ENCODE results near the gene CNTNAP2.

DNA sequence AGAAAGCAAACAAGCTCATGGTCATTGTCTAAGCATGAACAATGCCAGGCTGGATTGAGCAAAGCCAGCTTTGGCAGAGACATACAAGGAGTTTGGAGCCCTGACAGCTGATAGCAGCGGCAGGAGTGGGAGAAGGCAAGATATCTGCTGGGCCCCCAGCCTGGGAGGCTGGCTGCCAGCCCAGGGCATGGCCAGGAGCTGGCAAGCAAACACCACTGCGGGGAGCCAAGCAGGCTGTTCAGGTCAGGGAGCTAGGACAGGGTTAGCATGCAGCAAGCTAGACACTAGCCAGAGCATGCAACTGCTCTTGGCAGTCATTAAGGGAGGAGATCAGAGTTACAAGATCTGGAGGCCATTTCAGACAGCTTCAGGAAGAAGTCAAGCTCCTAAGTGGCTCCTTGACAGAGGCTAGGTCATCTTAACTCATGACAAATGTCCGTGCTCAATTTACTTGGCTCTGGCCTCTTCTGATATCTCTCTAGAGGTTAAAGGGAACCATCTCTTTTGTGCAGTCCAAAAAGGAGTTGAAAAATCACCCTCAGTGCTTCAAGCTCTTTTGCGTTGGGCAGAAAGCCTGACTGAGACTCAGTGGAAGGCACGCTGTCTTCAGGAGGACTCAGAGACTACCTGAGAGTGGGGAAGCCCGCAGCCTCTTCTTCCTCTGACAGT, 2037.1 kb downstream of the CNTNAP2 start:
- no peak for TF ChIP-seq POLR2A (IDR thresholded peaks at IDR 0.05)
- no peak for TF ChIP-seq CTCF (IDR thresholded peaks at IDR 0.05)
